ENCODE data around the gene ZNF416. TPM values are rescaled to one million over a fixed set of nuclear protein-coding genes. Genes with fewer than 3 reads are reported as not detected.
A peak's percentile ranks its signal among the peaks of the same experiment; 100 is the strongest.

Gene ZNF416
- total RNA-seq, 1 donor from 2014 or later, result 6.0 TPM

DNA sequence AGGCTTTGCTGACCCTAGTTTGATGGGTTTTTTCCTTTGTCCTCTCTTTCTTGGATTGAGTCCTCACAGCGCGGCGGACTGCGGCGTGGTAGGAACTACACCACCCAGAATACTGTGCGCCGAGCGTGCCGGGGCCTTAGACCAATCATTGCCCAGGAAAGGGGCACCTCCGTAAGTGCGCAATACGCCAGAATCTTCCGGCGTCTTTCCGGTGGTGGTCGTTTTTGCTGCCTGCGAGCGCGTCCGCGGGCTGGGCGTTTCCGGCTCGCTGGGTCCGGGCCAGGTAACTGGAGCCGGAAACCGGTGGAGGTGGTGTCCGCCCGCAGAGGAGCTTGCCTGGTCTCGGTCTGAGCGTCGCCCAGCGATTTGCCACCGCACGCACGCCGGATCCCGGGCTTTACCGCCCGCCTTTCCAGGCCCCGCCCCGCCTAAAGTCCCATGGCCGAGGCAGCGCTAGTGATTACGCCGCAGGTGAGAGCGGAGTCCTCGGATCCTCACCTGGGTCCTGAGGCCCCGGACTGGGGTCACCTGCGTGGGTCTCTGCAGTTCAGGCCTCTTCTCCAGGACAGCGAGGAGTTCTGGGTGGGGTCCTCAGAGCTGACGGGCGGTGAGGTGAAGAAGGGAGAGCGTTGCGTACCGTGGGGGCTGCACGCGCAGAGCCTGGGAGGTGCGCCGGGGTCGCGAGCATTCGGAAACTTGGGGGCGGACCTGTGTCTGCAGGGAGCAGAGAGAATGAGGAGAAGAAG, 51.4 kb downstream of the ZNF416 start, which contains the start of gene ZNF549:
ZNF549 (plus strand) TSS at position 221 of the 746 bp plus-strand sequence; CDS start at position 439, 218 bp downstream.
- Mint-ChIP-seq H3K36me3 (ENCODE audit: low read depth) (peaks cover 25% of the 10 kb centered on the region), H3K4me1 (ENCODE audit: low read depth) (peaks cover 19% of the 10 kb centered on the region), H3K27me3 (ENCODE audit: low read depth) (no peaks in the 10 kb centered on the region), H3K27ac (ENCODE audit: unreplicated experiment) (peak within 1 kb of the TSS; percentile 78), H3K4me3 (ENCODE audit: unreplicated experiment) (peak within 1 kb of the TSS; percentile 95), H3K9me3 (ENCODE audit: low read depth) (peaks cover 30% of the 10 kb centered on the region)
- TF ChIP-seq, protein P1, sequence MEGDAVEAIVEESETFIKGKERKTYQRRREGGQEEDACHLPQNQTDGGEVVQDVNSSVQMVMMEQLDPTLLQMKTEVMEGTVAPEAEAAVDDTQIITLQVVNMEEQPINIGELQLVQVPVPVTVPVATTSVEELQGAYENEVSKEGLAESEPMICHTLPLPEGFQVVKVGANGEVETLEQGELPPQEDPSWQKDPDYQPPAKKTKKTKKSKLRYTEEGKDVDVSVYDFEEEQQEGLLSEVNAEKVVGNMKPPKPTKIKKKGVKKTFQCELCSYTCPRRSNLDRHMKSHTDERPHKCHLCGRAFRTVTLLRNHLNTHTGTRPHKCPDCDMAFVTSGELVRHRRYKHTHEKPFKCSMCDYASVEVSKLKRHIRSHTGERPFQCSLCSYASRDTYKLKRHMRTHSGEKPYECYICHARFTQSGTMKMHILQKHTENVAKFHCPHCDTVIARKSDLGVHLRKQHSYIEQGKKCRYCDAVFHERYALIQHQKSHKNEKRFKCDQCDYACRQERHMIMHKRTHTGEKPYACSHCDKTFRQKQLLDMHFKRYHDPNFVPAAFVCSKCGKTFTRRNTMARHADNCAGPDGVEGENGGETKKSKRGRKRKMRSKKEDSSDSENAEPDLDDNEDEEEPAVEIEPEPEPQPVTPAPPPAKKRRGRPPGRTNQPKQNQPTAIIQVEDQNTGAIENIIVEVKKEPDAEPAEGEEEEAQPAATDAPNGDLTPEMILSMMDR (IDR thresholded peaks at IDR 0.05), result no peak
- peak; percentile 97 for DNase-seq (ENCODE audit: low spot score)

Other genes starting within 250 kb of the ZNF416 start
- gene ZNF304, start 227.6 kb downstream of the ZNF416 start, total RNA-seq, result 7.5 to 9.6 TPM (median 8.0 TPM) in 3 replicates
- 9.9 to 12.1 TPM (median 10.7 TPM) in 3 replicates for gene TRAPPC2B, start 215.4 kb downstream of the ZNF416 start, total RNA-seq
- gene ZNF547, start 215.4 kb downstream of the ZNF416 start, total RNA-seq, result 2.4 to 7.1 TPM (median 2.9 TPM) in 3 replicates
- gene ZNF548, start 189.1 kb downstream of the ZNF416 start, total RNA-seq, result 15.1 to 22.2 TPM (median 15.6 TPM) in 3 replicates
- gene ZNF17, start 167.8 kb downstream of the ZNF416 start, total RNA-seq, result 6.1 to 12.3 TPM (median 6.9 TPM) in 3 replicates
- gene ZNF749, start 143.6 kb downstream of the ZNF416 start, total RNA-seq, result 7.8 to 10.3 TPM (median 8.1 TPM) in 3 replicates
- 0.26 to 0.97 TPM (median 0.75 TPM) in 3 replicates for gene VN1R1, start 121.8 kb downstream of the ZNF416 start, total RNA-seq
- gene ZNF772, start 101.3 kb downstream of the ZNF416 start, total RNA-seq, result 6.0 to 12.8 TPM (median 7.0 TPM) in 3 replicates
- gene ZNF419, start 91.2 kb downstream of the ZNF416 start, total RNA-seq, result 11.6 to 15.5 TPM (median 13.2 TPM) in 3 replicates
- gene ZNF773, start 79.0 kb downstream of the ZNF416 start, total RNA-seq, result 8.7 to 10.1 TPM (median 9.0 TPM) in 3 replicates
- gene ZNF549, start 51.6 kb downstream of the ZNF416 start, total RNA-seq, result 6.8 to 7.4 TPM (median 7.1 TPM) in 3 replicates
- gene ZNF550, start 19.0 kb downstream of the ZNF416 start, total RNA-seq, result 6.9 to 11.3 TPM (median 8.6 TPM) in 3 replicates
- 4.8 to 7.2 TPM (median 5.5 TPM) in 3 replicates for gene ZIK1, start 5.2 kb upstream of the ZNF416 start, total RNA-seq
- gene ZNF530, start 21.0 kb upstream of the ZNF416 start, total RNA-seq, result 1.4 to 3.4 TPM (median 2.2 TPM) in 3 replicates
- 16.9 to 19.8 TPM (median 19.3 TPM) in 3 replicates for gene ZNF134, start 35.3 kb upstream of the ZNF416 start, total RNA-seq
- gene ZNF211, start 54.3 kb upstream of the ZNF416 start, total RNA-seq, result 11.0 to 13.1 TPM (median 12.6 TPM) in 3 replicates
- gene ZSCAN4, start 90.0 kb upstream of the ZNF416 start, total RNA-seq, result not detected in 3 replicates
- gene ZNF551, start 103.1 kb upstream of the ZNF416 start, total RNA-seq, result 4.0 to 5.8 TPM (median 5.5 TPM) in 3 replicates
- gene ZNF154, start 130.3 kb upstream of the ZNF416 start, total RNA-seq, result 15.7 to 16.3 TPM (median 15.7 TPM) in 3 replicates
- 6.3 to 7.2 TPM (median 7.0 TPM) in 3 replicates for gene ZNF671, start 148.7 kb upstream of the ZNF416 start, total RNA-seq
- 13.2 to 18.9 TPM (median 14.7 TPM) in 3 replicates for gene ZNF776, start 167.9 kb upstream of the ZNF416 start, total RNA-seq
- 9.8 to 14.7 TPM (median 10.7 TPM) in 3 replicates for gene ZNF586, start 190.8 kb upstream of the ZNF416 start, total RNA-seq
- 3.6 to 5.5 TPM (median 3.7 TPM) in 3 replicates for gene ZNF552, start 236.0 kb upstream of the ZNF416 start, total RNA-seq

All from chondrocyte (in vitro differentiated cells).